ENCODE data around the gene TANGO2.

The TANGO2 gene

GRCh38 chr22:20080445-20080775 lies 59.5 kb downstream of the TANGO2 start:
- Mint-ChIP-seq H3K4me1 (ENCODE audit: low read depth) (peaks cover 50% of the 10 kb centered on the region), H3K4me3 (peak overlapping the region; percentile 92), H3K27me3 (no peaks in the 10 kb centered on the region), H3K9me3 (no peaks in the 10 kb centered on the region), H3K36me3 (ENCODE audit: low read depth) (peaks cover 8% of the 10 kb centered on the region), H3K27ac (peak overlapping the region; percentile 87)

- Mint-ChIP-seq H3K27ac (peak overlapping the region; percentile 87), H3K4me1 (ENCODE audit: low read depth) (peaks cover 51% of the 10 kb centered on the region), H3K36me3 (ENCODE audit: low read depth) (peaks cover 13% of the 10 kb centered on the region), H3K9me3 (no peaks in the 10 kb centered on the region), H3K27me3 (no peaks in the 10 kb centered on the region), H3K4me3 (peak overlapping the region; percentile 92)
Measured at GRCh38 chr22:20080776-20081654, 60.1 kb downstream of the TANGO2 start.

DNA sequence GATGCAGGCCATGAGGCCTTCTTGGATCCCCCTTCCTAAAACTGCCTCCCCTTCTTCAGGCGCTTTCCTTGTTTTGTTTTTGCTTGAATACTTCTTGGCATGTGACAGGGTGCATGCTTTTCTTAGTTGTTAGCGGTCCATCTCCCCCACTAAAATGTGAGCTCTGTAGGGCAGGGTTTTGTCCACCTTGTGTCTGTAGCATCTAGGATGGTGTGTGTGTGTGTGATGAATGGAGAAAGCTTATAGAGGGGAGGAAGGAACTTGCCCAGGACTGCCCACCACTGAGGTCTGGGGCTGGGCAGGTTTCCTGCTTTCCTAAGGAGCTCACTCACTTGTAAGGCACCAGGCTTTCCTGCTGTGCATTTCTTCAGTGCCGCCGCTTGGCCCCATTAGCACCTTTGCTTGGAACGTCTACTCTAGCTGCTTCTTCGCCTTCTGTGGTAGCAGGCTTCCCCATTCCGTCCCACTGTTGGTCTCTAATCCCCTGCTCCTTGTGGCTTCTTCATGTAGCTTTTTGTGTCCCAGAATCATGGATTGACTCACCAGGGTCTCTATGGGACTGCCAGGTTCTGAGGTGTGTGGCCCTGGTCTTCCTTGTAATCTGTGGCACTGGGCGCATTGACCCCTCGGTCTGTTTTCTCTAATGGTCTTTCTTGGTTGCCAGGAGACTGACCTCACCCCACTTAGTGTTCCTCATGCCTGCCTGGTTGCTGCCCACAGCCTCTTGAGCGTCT lies 62.4 kb downstream of the TANGO2 start:
- H3K36me3 Mint-ChIP-seq (ENCODE audit: low read depth) = peaks cover 33% of the 10 kb centered on the region
- peaks cover 59% of the 10 kb centered on the region for H3K4me1 Mint-ChIP-seq (ENCODE audit: low read depth)
- peak overlapping the region; percentile 62 for H3K27ac Mint-ChIP-seq
- H3K9me3 Mint-ChIP-seq = no peaks in the 10 kb centered on the region
- H3K27me3 Mint-ChIP-seq = no peaks in the 10 kb centered on the region
- peak overlapping the region; percentile 11 for H3K4me3 Mint-ChIP-seq

- Mint-ChIP-seq H3K9me3 (no peaks in the 10 kb centered on the region), H3K4me1 (ENCODE audit: low read depth) (peaks cover 59% of the 10 kb centered on the region), H3K27ac (no peak overlapping the region), H3K36me3 (ENCODE audit: low read depth) (peaks cover 40% of the 10 kb centered on the region), H3K27me3 (no peaks in the 10 kb centered on the region), H3K4me3 (no peak overlapping the region)
Measured at GRCh38 chr22:20083891-20084546, 63.1 kb downstream of the TANGO2 start.

DNA sequence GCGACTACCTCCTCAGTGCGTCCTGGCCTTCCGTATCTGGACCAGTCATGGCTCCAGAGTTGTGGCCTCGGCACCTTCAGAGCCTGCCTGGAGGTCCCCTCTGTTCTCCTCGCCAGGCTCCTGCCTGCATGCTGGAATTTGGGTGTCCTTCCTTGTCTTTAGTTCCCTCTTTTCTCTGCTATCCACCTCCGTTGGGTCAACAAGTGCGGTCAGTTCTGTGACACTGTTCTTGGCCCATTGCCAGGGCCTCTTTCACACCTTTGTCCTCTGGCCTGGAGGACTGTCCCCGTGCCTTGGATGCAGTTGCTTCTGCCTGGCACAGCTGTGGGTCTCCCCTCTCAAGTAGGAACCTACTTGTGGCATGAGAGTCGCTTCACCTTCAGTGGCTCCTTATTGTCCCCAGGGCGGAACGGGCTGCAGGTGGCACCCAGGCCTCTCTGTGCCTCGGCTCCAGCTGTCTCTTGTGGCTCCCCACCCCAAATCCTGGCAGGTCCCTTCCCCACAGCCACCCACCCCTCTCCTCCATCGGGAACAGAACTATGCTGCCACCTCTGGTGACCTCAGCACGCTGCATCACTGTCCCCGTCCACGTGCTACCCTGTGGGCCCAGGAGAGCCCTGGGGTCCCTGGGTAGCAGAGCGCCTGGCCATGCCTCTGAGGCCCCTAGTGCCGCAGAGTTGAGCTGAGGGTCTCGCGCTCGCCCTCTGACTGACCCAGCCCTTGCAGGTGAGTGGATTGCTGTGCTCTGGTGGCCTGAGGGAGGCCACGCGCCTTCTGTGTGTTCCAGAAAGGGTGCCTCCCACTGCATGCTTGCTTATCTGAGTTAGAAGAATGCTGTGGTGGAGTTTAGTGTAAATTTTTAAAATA lies 63.9 kb downstream of the TANGO2 start:
- peak overlapping the region; percentile 39 for H3K27ac Mint-ChIP-seq
- H3K36me3 Mint-ChIP-seq (ENCODE audit: low read depth) = peaks cover 48% of the 10 kb centered on the region
- H3K4me1 Mint-ChIP-seq (ENCODE audit: low read depth) = peaks cover 55% of the 10 kb centered on the region
- H3K27me3 Mint-ChIP-seq = no peaks in the 10 kb centered on the region
- H3K4me3 Mint-ChIP-seq = no peak overlapping the region
- H3K9me3 Mint-ChIP-seq = no peaks in the 10 kb centered on the region

GRCh38 chr22:20085651-20086050 lies 64.7 kb downstream of the TANGO2 start:
- Mint-ChIP-seq H3K27ac (no peak overlapping the region), H3K4me1 (ENCODE audit: low read depth) (peaks cover 55% of the 10 kb centered on the region), H3K9me3 (no peaks in the 10 kb centered on the region)

GRCh38 chr22:20086101-20086599 lies 65.2 kb downstream of the TANGO2 start:
- Mint-ChIP-seq H3K9me3 (no peaks in the 10 kb centered on the region), H3K27ac (no peak overlapping the region), H3K36me3 (ENCODE audit: low read depth) (peaks cover 60% of the 10 kb centered on the region), H3K4me3 (no peak overlapping the region), H3K27me3 (no peaks in the 10 kb centered on the region), H3K4me1 (ENCODE audit: low read depth) (peaks cover 55% of the 10 kb centered on the region)

More at GRCh38 chr22:20085651-20086050, 64.7 kb downstream of the TANGO2 start:
- H3K36me3 Mint-ChIP-seq (ENCODE audit: low read depth) = peaks cover 55% of the 10 kb centered on the region
- H3K27me3 Mint-ChIP-seq = no peaks in the 10 kb centered on the region
- no peak overlapping the region for H3K4me3 Mint-ChIP-seq

- H3K27ac Mint-ChIP-seq = no peak overlapping the region
- H3K4me3 Mint-ChIP-seq = no peak overlapping the region
- no peaks in the 10 kb centered on the region for H3K27me3 Mint-ChIP-seq
- peaks cover 62% of the 10 kb centered on the region for H3K36me3 Mint-ChIP-seq (ENCODE audit: low read depth)
- peaks cover 55% of the 10 kb centered on the region for H3K4me1 Mint-ChIP-seq (ENCODE audit: low read depth)
- H3K9me3 Mint-ChIP-seq = no peaks in the 10 kb centered on the region
Measured at GRCh38 chr22:20086763-20087162, 65.9 kb downstream of the TANGO2 start.

DNA sequence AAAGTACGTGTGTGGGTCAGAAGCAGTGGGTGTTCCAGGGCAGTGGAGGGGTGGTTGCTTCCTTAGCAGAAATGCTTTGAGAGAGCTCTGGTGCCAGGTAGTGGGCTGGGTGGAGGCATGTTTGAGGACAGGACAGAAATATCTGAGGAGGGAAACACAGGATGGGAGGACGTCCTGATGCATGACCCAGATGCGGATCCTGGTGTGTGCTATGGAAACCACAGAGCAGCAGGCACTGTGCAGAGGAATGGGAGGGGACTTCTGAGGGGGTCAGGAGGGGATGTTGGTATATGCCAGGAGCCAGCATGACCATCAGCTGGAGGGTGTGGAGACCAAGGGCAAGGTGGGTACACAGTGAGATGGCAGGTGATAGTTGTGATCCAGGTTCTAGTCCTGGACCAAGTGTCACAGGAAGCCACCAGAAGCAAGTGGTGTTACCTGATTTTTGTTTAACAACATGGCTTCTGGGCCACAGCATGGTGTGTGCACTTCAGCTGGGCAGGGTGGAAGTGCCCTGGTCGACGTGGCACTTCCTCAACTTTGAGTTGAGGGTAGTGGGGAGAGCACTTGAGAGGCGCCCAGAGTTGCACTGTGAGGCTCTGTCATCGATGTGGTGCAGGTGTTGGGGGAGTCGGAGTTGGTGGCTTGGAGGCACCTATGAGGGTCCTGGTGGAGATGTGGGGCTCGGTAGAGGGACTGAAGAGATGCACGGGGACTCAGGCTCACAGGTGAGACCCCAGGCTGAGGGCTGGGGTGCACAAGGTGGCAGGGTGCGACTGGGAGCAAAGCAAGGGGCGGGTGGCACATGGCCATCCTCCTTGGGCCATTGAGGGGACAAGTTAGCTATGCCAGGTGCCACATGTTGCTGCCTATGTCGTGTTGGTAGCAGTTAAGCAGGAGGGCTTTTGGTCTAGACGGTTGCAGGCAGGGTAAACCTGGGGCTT lies 66.7 kb downstream of the TANGO2 start:
- Mint-ChIP-seq H3K9me3 (no peaks in the 10 kb centered on the region), H3K4me3 (no peak overlapping the region), H3K27ac (peak overlapping the region; percentile 19), H3K36me3 (ENCODE audit: low read depth) (peaks cover 69% of the 10 kb centered on the region), H3K4me1 (ENCODE audit: low read depth) (peaks cover 59% of the 10 kb centered on the region), H3K27me3 (no peaks in the 10 kb centered on the region)

- H3K27ac Mint-ChIP-seq = no peak overlapping the region
- H3K9me3 Mint-ChIP-seq = no peaks in the 10 kb centered on the region
- H3K36me3 Mint-ChIP-seq (ENCODE audit: low read depth) = peaks cover 75% of the 10 kb centered on the region
- no peak overlapping the region for H3K4me3 Mint-ChIP-seq
- H3K4me1 Mint-ChIP-seq (ENCODE audit: low read depth) = peaks cover 55% of the 10 kb centered on the region
- no peaks in the 10 kb centered on the region for H3K27me3 Mint-ChIP-seq
Measured at GRCh38 chr22:20088263-20088648, 67.3 kb downstream of the TANGO2 start.

DNA sequence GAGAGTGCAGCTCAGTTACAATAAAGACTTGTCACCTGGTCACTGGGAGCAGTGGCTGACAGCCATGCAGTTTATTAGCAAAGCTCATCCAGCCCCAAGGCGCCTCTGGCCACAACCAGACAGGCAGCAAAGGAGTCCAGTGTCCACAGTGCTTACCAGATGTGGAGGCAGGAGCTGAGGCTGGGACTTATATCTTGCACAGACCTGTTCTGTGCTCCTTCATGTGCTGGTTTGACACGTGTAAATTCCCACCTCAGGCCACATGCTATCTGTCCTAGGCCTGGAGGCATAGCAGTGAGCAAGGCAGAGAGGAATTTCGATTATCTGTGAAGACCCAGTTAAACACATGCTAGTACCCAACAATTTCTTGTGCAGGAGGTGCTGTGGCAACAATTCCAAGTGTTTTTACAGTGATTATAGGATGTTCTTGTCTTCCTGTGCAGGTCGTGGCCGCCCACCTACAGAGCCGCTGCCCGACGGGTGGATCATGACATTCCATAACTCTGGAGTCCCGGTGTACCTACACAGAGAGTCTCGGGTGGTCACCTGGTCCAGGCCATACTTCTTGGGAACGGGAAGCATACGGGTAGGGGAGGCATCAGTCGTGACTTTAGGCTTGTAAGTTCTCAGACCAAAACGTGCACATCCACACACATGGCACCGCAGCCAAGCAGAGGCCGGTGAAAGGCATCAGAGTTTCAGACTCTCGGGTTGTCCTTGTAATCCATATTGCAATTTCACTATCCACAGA lies 68.5 kb downstream of the TANGO2 start:
- Mint-ChIP-seq H3K4me1 (ENCODE audit: low read depth) (peaks cover 50% of the 10 kb centered on the region), H3K9me3 (no peaks in the 10 kb centered on the region), H3K27me3 (no peaks in the 10 kb centered on the region), H3K36me3 (ENCODE audit: low read depth) (peaks cover 86% of the 10 kb centered on the region), H3K4me3 (no peak overlapping the region), H3K27ac (no peak overlapping the region)

GRCh38 chr22:20089977-20090729 lies 69.2 kb downstream of the TANGO2 start:
- H3K27me3 Mint-ChIP-seq = no peaks in the 10 kb centered on the region
- H3K4me1 Mint-ChIP-seq (ENCODE audit: low read depth) = peaks cover 52% of the 10 kb centered on the region
- H3K9me3 Mint-ChIP-seq = no peaks in the 10 kb centered on the region
- H3K36me3 Mint-ChIP-seq (ENCODE audit: low read depth) = peaks cover 93% of the 10 kb centered on the region
- H3K4me3 Mint-ChIP-seq = no peak overlapping the region
- H3K27ac Mint-ChIP-seq = peak overlapping the region; percentile 19
